Endothelial cell of umbilical vein (primary cell): ENCODE measurements around the gene PITPNM1. TPM values are rescaled to one million over a fixed set of nuclear protein-coding genes. Genes with fewer than 3 reads are reported as not detected.
A peak's percentile ranks its signal among the peaks of the same experiment; 100 is the strongest.

Experiments used
- BruUV-seq: library from RNA; stranded (reverse); fragments of 400-500 nt; replicated peaks from 2 replicates; lab custom pipeline; 2021; lab: Mats Ljungman, UMichigan
- CTCF ChIA-PET: fragments of 300-600, 350-600 bp; sonication (Branson Sonifier 250); formaldehyde crosslinking; loops from one replicate; lab custom pipeline; 2021; ENCODE audit warnings: antibody characterized with exemption, inconsistent platforms; lab: Charles Lee
- POLR2A ChIA-PET: fragments of 300-600, 350-600 bp; sonication (Branson Sonifier 250); formaldehyde crosslinking; loops from one replicate; lab custom pipeline; 2021; ENCODE audit warnings: antibody characterized with exemption, inconsistent platforms; lab: Charles Lee
- DNase-seq: peaks from one replicate; pipeline ENCODE4 v3.0.0-alpha.2; 2011; ENCODE audit warnings: low read depth, low spot score
- FAIRE-seq: peaks from 2 replicates; lab custom pipeline; 2011; peaks lifted over from hg19 to GRCh38; lab: Jason Lieb, UNC
- H2AFZ ChIP-seq: 2 replicates; pipeline ENCODE4 v1.6.0; 2012; ENCODE audit warnings: low read depth, low read length, control low read depth, inconsistent platforms
- H3K27ac ChIP-seq: 2 replicates; pipeline ENCODE4 v1.5.1; 2011; ENCODE audit warnings: low read depth, mild to moderate bottlenecking, control low read depth, low read length, moderate library complexity; ENCODE audit not compliant: insufficient read depth
- H3K27me3 ChIP-seq, 2 experiments: 2 replicates each; pipeline versions ENCODE4 v1.6.0 to v1.6.1; 2011; ENCODE audit warnings: low read length in 2 of 2, mixed read lengths in 1 of 2; ENCODE audit not compliant: control insufficient read depth in 2 of 2, insufficient read depth in 2 of 2
- H3K36me3 ChIP-seq, 2 experiments: 2 replicates in 1 of 2; 3 replicates in 1 of 2; pipeline ENCODE4 v1.5.1; 2011; ENCODE audit warnings: low read length in 2 of 2, mild to moderate bottlenecking in 1 of 2, moderate library complexity in 1 of 2; ENCODE audit not compliant: control insufficient read depth in 2 of 2, insufficient read depth in 2 of 2; ENCODE audit errors: extremely low read depth in 1 of 2
- H3K4me1 ChIP-seq: 3 replicates; pipeline ENCODE4 v1.5.1; 2011; ENCODE audit warnings: mild to moderate bottlenecking, low read length; ENCODE audit not compliant: control insufficient read depth, insufficient read depth; ENCODE audit errors: extremely low read depth
- H3K4me2 ChIP-seq: 2 replicates; pipeline ENCODE4 v1.6.1; 2011; ENCODE audit warnings: low read length, control low read depth, mixed read lengths; ENCODE audit not compliant: insufficient read depth
- H3K4me3 ChIP-seq, 3 experiments: fragments of 200-600 bp in 1 of 3; sonication (generic), shearing (Covaris generic) in 1 of 3; replicated peaks in 1 of 3; 2 replicates each; pipeline ENCODE4 v1.5.1; 2011 to 2016; ENCODE audit warnings: control low read depth in 3 of 3, low read length in 3 of 3, mild to moderate bottlenecking in 2 of 3, inconsistent platforms in 1 of 3, low read depth in 1 of 3, moderate library complexity in 1 of 3; ENCODE audit not compliant: insufficient read depth in 1 of 3
- H3K79me2 ChIP-seq: 2 replicates; pipeline ENCODE4 v1.6.0; 2012; ENCODE audit warnings: low read length, inconsistent platforms; ENCODE audit not compliant: control insufficient read depth, insufficient read depth
- H3K9ac ChIP-seq: replicated peaks from 2 replicates; pipeline ENCODE3; 2011; ENCODE audit warnings: low read length, control low read depth; ENCODE audit not compliant: insufficient read depth; ENCODE audit errors: extremely low read depth
- H3K9me1 ChIP-seq: replicated peaks from 3 replicates; pipeline ENCODE4 v1.6.0; 2011; ENCODE audit warnings: mild to moderate bottlenecking, low read length; ENCODE audit not compliant: control insufficient read depth, insufficient read depth; ENCODE audit errors: extremely low read depth
- H3K9me3 ChIP-seq: replicated peaks from 2 replicates; pipeline ENCODE4 v1.5.1; 2012; ENCODE audit warnings: low read length, inconsistent platforms; ENCODE audit not compliant: control insufficient read depth, insufficient read depth
- H4K20me1 ChIP-seq: replicated peaks from 2 replicates; pipeline ENCODE3; 2011; ENCODE audit warnings: mild to moderate bottlenecking, low read length; ENCODE audit not compliant: control insufficient read depth, insufficient read depth; ENCODE audit errors: extremely low read depth
- GATA2 ChIP-seq: IDR thresholded peaks from 2 replicates; pipeline ENCODE4 v1.7.0; 2011; ENCODE audit warnings: low read depth, mild to moderate bottlenecking, moderate library complexity, mixed read lengths, low read length; ENCODE audit not compliant: insufficient read length, insufficient read depth
- JUN ChIP-seq: IDR thresholded peaks from 2 replicates; pipeline ENCODE4 v1.6.1; 2011; ENCODE audit warnings: borderline replicate concordance, low read depth; ENCODE audit not compliant: insufficient read length, insufficient read depth
- MAX ChIP-seq: IDR thresholded peaks from 2 replicates; pipeline ENCODE4 v1.6.1; 2011; ENCODE audit not compliant: insufficient read depth, insufficient read length
- POLR2A ChIP-seq: IDR thresholded peaks from 2 replicates; pipeline ENCODE4 v1.6.1; 2012; ENCODE audit warnings: low read depth, mild to moderate bottlenecking, control low read depth, low read length
- POLR2AphosphoS5 ChIP-seq: IDR thresholded peaks from 2 replicates; pipeline ENCODE4 v1.6.1; 2012; ENCODE audit warnings: low read depth, mild to moderate bottlenecking, control low read depth, low read length, moderate library complexity; ENCODE audit not compliant: insufficient read depth
- dilution Hi-C: fragments of 300-500 bp; cut with MboI; formaldehyde crosslinking; loops from one replicate; pipeline ENCODE4 v1.15.0; 2019; ENCODE audit warnings: low sequenced_read_pairs; ENCODE audit not compliant: extremely low pct_ligation_motif_present
- intact Hi-C: fragments of 100-400 bp; cut with micrococcal nuclease; formaldehyde crosslinking; loops from one replicate; pipeline ENCODE4 v1.10.0; 2022
- polyA plus RNA-seq, 4 experiments: library from polyadenylated mRNA; depleted of rRNA in 3 of 4; stranded (reverse) in 3 of 4; unstranded in 1 of 4; fragments of >200 nt; gene quantifications; 2 replicates each; pipeline versions ENCODE4 v1.2.1 to v1.2.3, GENCODE V29; 2011 to 2012; ENCODE audit warnings: missing spikeins in 1 of 4
- total RNA-seq: library from RNA; stranded (reverse); gene quantifications from 2 replicates; pipeline ENCODE4 v1.2.3, GENCODE V29; 2021

PITPNM1 gene
- total and polyA plus RNA-seq, 2 donors (not counting 3 experiments of a cell fraction or from before 2014, with no cell fraction given) = 16.5 to 26.4 TPM

GRCh38 chr11:67490727-67491065 is 14.5 kb downstream of the PITPNM1 start:
- dilution Hi-C loops = no loop called here

GRCh38 chr11:67489885-67490726 is 15.1 kb downstream of the PITPNM1 start:
- Histone ChIP-seq H3K36me3 (peaks cover 0 to 9% of the 10 kb centered on the region in 2 experiments), H3K27me3 (no peaks in the 10 kb centered on the region), H3K4me1 (no peaks in the 10 kb centered on the region), H3K9me1 (no peaks in the 10 kb centered on the region), H3K4me2 (no peak overlapping the region), H4K20me1 (no peaks in the 10 kb centered on the region), H3K27ac (no peak overlapping the region), H3K9me3 (no peaks in the 10 kb centered on the region), H3K4me3 (no peak overlapping the region), H2AFZ (no peak overlapping the region), H3K9ac (no peak overlapping the region), H3K79me2 (no peaks in the 10 kb centered on the region)
- TF ChIP-seq GATA2 = no peak
- TF ChIP-seq POLR2AphosphoS5 = no peak
- TF ChIP-seq POLR2A = no peak
- no peak for TF ChIP-seq MAX
- DNase-seq (no peak), FAIRE-seq (no peak)
- dilution Hi-C loops (no loop called here), intact Hi-C loops (no loop called here)
- CTCF ChIA-PET = interaction anchor here (1.1 to 2.6 kb wide), 3 partner anchors 88 to 133 kb away, joined by 3 to 10 read pairs (median 3); partner anchors contain the start of gene PPP1CA
- POLR2A ChIA-PET = no interaction called here
- BruUV-seq = no TSS peak

More at GRCh38 chr11:67490727-67491065, 14.5 kb downstream of the PITPNM1 start:
- TF ChIP-seq JUN = no peak
- H3K79me2 ChIP-seq = no peaks in the 10 kb centered on the region
- no peak overlapping the region for H2AFZ ChIP-seq
- DNase-seq = no peak
- no peak for FAIRE-seq
- BruUV-seq = TSS peak; percentile 15
- no peaks in the 10 kb centered on the region for H3K9me3 ChIP-seq
- H3K36me3 ChIP-seq = peaks cover 0 to 9% of the 10 kb centered on the region in 2 experiments
- no peaks in the 10 kb centered on the region for H3K4me1 ChIP-seq
- H3K9me1 ChIP-seq = no peaks in the 10 kb centered on the region
- CTCF ChIA-PET = interaction anchor here (1.1 to 2.6 kb wide), 3 partner anchors 89 to 134 kb away, joined by 3 to 10 read pairs (median 3); partner anchors contain the start of gene PPP1CA
- no peaks in the 10 kb centered on the region for H4K20me1 ChIP-seq
- no peak overlapping the region for H3K4me2 ChIP-seq
- POLR2A ChIA-PET = no interaction called here
- no peak overlapping the region for H3K9ac ChIP-seq
- H3K4me3 ChIP-seq = no peak overlapping the region
- H3K27me3 ChIP-seq = no peaks in the 10 kb centered on the region
- H3K27ac ChIP-seq = no peak overlapping the region
- intact Hi-C loops = no loop called here
